GM23248 (cell line): ENCODE data around the gene SPAG9. TPM values are rescaled to one million over a fixed set of nuclear protein-coding genes. Genes with fewer than 3 reads are reported as not detected.

Experiments
- DNase-seq: peaks from one replicate; pipeline ENCODE4 v3.0.0-alpha.2; 2015
- H2AFZ ChIP-seq: fragments of 200-600 bp; sonication (generic); 2 replicates; pipeline ENCODE4 v1.6.1; 2016; ENCODE audit warnings: antibody characterized with exemption
- H3F3A ChIP-seq: fragments of 200-600 bp; sonication (generic); 2 replicates; pipeline ENCODE4 v1.6.1; 2016; ENCODE audit warnings: mild to moderate bottlenecking, antibody characterized with exemption, mixed run types; ENCODE audit not compliant: insufficient read depth
- H3K27ac ChIP-seq: fragments of 200-600 bp; sonication (generic); 2 replicates; pipeline ENCODE4 v1.5.1; 2016; ENCODE audit warnings: mild to moderate bottlenecking
- H3K27me3 ChIP-seq: fragments of 200-600 bp; sonication (generic); replicated peaks from 2 replicates; pipeline ENCODE4 v1.6.1; 2016; ENCODE audit warnings: mild to moderate bottlenecking; ENCODE audit not compliant: insufficient read depth
- H3K36me3 ChIP-seq: fragments of 200-600 bp; sonication (generic); 2 replicates; pipeline ENCODE4 v1.6.1; 2016; ENCODE audit warnings: low read depth, mild to moderate bottlenecking
- H3K4me1 ChIP-seq: fragments of 200-600 bp; sonication (generic); 2 replicates; pipeline ENCODE4 v1.6.1; 2016; ENCODE audit warnings: mild to moderate bottlenecking; ENCODE audit not compliant: insufficient read depth
- H3K4me2 ChIP-seq: fragments of 200-600 bp; sonication (generic); one replicate; pipeline ENCODE4 v1.6.1; 2016; ENCODE audit warnings: mild to moderate bottlenecking; ENCODE audit not compliant: unreplicated experiment
- H3K4me3 ChIP-seq: fragments of 200-600 bp; sonication (generic); 2 replicates; pipeline ENCODE4 v1.5.1; 2016; ENCODE audit warnings: mild to moderate bottlenecking
- H3K79me2 ChIP-seq: fragments of 200-600 bp; sonication (generic); 2 replicates; pipeline ENCODE4 v1.6.1; 2016; ENCODE audit warnings: mild to moderate bottlenecking; ENCODE audit not compliant: insufficient read depth
- H3K9ac ChIP-seq: fragments of 200-600 bp; sonication (generic); 2 replicates; pipeline ENCODE4 v1.6.1; 2016; ENCODE audit warnings: mild to moderate bottlenecking
- H3K9me2 ChIP-seq: fragments of 200-600 bp; sonication (generic); 2 replicates; pipeline ENCODE4 v1.6.1; 2016; ENCODE audit warnings: mixed run types, mild to moderate bottlenecking, moderate library complexity; ENCODE audit not compliant: insufficient read depth
- H3K9me3 ChIP-seq: fragments of 200-600 bp; sonication (generic); one replicate; pipeline ENCODE4 v1.6.1; 2017; ENCODE audit warnings: low read depth
- H4K20me1 ChIP-seq: fragments of 200-600 bp; sonication (generic); 2 replicates; pipeline ENCODE4 v1.6.0; 2016; ENCODE audit not compliant: insufficient read depth
- EZH2 ChIP-seq: fragments of 200-600 bp; sonication (generic); IDR thresholded peaks from 2 replicates; pipeline ENCODE4 v1.6.1; 2018; ENCODE audit warnings: antibody characterized with exemption, mild to moderate bottlenecking; ENCODE audit not compliant: insufficient read depth, poor library complexity, severe bottlenecking
- EZH2phosphoT487 ChIP-seq: fragments of 200-600 bp; sonication (generic); IDR thresholded peaks from 2 replicates; pipeline ENCODE4 v1.6.1; 2018; ENCODE audit warnings: antibody characterized with exemption, moderate library complexity, mild to moderate bottlenecking, low read depth; ENCODE audit not compliant: insufficient read depth
- WGBS, 2 experiments: methylation state at CpG; one replicate each; pipeline ENCODE4 v1.1.6; 2015 to 2017; ENCODE audit warnings: low lambda C conversion rate in 2 of 2, low coverage in 1 of 2; ENCODE audit errors: missing lambda C conversion rate in 2 of 2; 5-methylcytosine and 5-hydroxymethylcytosine counted together
- in situ Hi-C: fragments of 300-500 bp; cut with MboI; formaldehyde crosslinking; loops from 2 replicates; pipeline ENCODE4 v1.15.0; 2020
- polyA plus RNA-seq: library from polyadenylated mRNA; unstranded; fragments of >200 nt; fragmentation: Nextera tagmentation; extraction: Ambion mirVana; gene quantifications from 2 replicates; pipeline ENCODE4 v1.2.1, GENCODE V29; 2016
- total RNA-seq: library from RNA; depleted of rRNA; stranded (reverse); fragments of >200 nt; shearing (Covaris generic); gene quantifications from 2 replicates; pipeline ENCODE4 v1.2.3, GENCODE V29; 2014

Gene SPAG9
- total and polyA plus RNA-seq, 2 experiments from 2014 or later = 21.5 to 58.8 TPM

- no peak for DNase-seq
- no peak for TF ChIP-seq EZH2
- no peak for TF ChIP-seq EZH2phosphoT487
- no peak overlapping the region for H2AFZ ChIP-seq
- no peaks in the 10 kb centered on the region for H3K9me2 ChIP-seq
- in situ Hi-C loops = no loop called here
- H3K79me2 ChIP-seq = peaks cover 57% of the 10 kb centered on the region
- no peaks in the 10 kb centered on the region for H4K20me1 ChIP-seq
- H3K9ac ChIP-seq = no peak overlapping the region
- H3K27ac ChIP-seq = no peak overlapping the region
- H3K27me3 ChIP-seq = no peaks in the 10 kb centered on the region
- H3K4me3 ChIP-seq = no peak overlapping the region
- peaks cover 20% of the 10 kb centered on the region for H3K36me3 ChIP-seq
- peaks cover 7% of the 10 kb centered on the region; the same call in 1 of the 2 replicates for H3F3A ChIP-seq
- no peak overlapping the region for H3K4me2 ChIP-seq
- 97% methylated on average over 3 of the region's 3 CpGs for WGBS, 2 experiments
- H3K9me3 ChIP-seq = no peaks in the 10 kb centered on the region
- H3K4me1 ChIP-seq = peaks cover 6% of the 10 kb centered on the region; the same call in 1 of the 2 replicates
Observed at GRCh38 chr17:51159604-51160003, 38.9 kb upstream of the SPAG9 start.

GRCh38 chr17:51155416-51155815, 34.7 kb upstream of the SPAG9 start:
- H3K36me3 ChIP-seq = no peaks in the 10 kb centered on the region; the same call in 1 of the 2 replicates
- H2AFZ ChIP-seq = no peak overlapping the region

GRCh38 chr17:51154176-51154575, 33.5 kb upstream of the SPAG9 start:
- Histone ChIP-seq H3K36me3 (no peaks in the 10 kb centered on the region; the same call in 1 of the 2 replicates), H3K9ac (peak overlapping the region; percentile 87), H3F3A (peaks cover 15% of the 10 kb centered on the region; the same call in 1 of the 2 replicates), H4K20me1 (no peaks in the 10 kb centered on the region), H3K9me2 (no peaks in the 10 kb centered on the region), H3K27ac (peak overlapping the region; percentile 79), H3K4me3 (peak overlapping the region; percentile 83), H3K4me2 (peak overlapping the region; percentile 94), H3K27me3 (no peaks in the 10 kb centered on the region), H3K4me1 (peaks cover 11% of the 10 kb centered on the region; the same call in 1 of the 2 replicates), H2AFZ (peak overlapping the region; percentile 76), H3K9me3 (no peaks in the 10 kb centered on the region), H3K79me2 (peaks cover 57% of the 10 kb centered on the region)
- TF ChIP-seq EZH2 (no peak), EZH2phosphoT487 (no peak)
- in situ Hi-C loops = no loop called here
- WGBS, 2 experiments = 1 to 2% methylated on average over 6 of the region's 6 CpGs
- DNase-seq = peak; percentile 44

More at GRCh38 chr17:51155416-51155815, 34.7 kb upstream of the SPAG9 start:
- H3F3A ChIP-seq = peaks cover 15% of the 10 kb centered on the region; the same call in 1 of the 2 replicates
- DNase-seq = no peak
- H4K20me1 ChIP-seq = no peaks in the 10 kb centered on the region
- no peak for TF ChIP-seq EZH2phosphoT487
- no peak for TF ChIP-seq EZH2
- H3K27ac ChIP-seq = no peak overlapping the region
- in situ Hi-C loops = no loop called here
- 98 to 99% methylated on average over 8 of the region's 8 CpGs for WGBS, 2 experiments
- H3K4me1 ChIP-seq = peaks cover 11% of the 10 kb centered on the region; the same call in 1 of the 2 replicates
- no peak overlapping the region for H3K4me2 ChIP-seq
- H3K9me2 ChIP-seq = no peaks in the 10 kb centered on the region
- peak overlapping the region; percentile 83; the same call in 1 of the 2 replicates for H3K4me3 ChIP-seq
- H3K9me3 ChIP-seq = no peaks in the 10 kb centered on the region
- no peak overlapping the region for H3K9ac ChIP-seq
- peaks cover 68% of the 10 kb centered on the region for H3K79me2 ChIP-seq
- H3K27me3 ChIP-seq = no peaks in the 10 kb centered on the region

- Histone ChIP-seq H3K27me3 (no peaks in the 10 kb centered on the region), H3K9me3 (no peaks in the 10 kb centered on the region), H3K27ac (peak within 1 kb of the TSS; percentile 79), H3K79me2 (peaks cover 50% of the 10 kb centered on the region), H3K9ac (peak within 1 kb of the TSS; percentile 87), H2AFZ (peak within 1 kb of the TSS; percentile 93), H3K9me2 (no peaks in the 10 kb centered on the region), H3K4me3 (peak within 1 kb of the TSS; percentile 83), H3K36me3 (no peaks in the 10 kb centered on the region; the same call in 1 of the 2 replicates), H3F3A (peaks cover 15% of the 10 kb centered on the region; the same call in 1 of the 2 replicates), H3K4me2 (peak within 1 kb of the TSS; percentile 94), H3K4me1 (peaks cover 11% of the 10 kb centered on the region; the same call in 1 of the 2 replicates), H4K20me1 (no peaks in the 10 kb centered on the region)
- 1% methylated on average over 58 to 60 of the region's 60 CpGs for WGBS, 2 experiments
- DNase-seq = peak; percentile 100
- in situ Hi-C loops = no loop called here
- TF ChIP-seq EZH2 = no peak
- no peak for TF ChIP-seq EZH2phosphoT487
Observed at GRCh38 chr17:51153210-51154072, 32.8 kb upstream of the SPAG9 start, which contains the start of gene NME1. NME1 (plus strand) TSS chr17:51153559; CDS start chr17:51155655, 2,096 bp downstream.
